SH-SY5Y (cell line): ENCODE data around the gene PSMF1.

ENCODE experiments used
- GATA2 ChIP-seq: IDR thresholded peaks from 2 replicates; pipeline ENCODE4 v1.6.1; 2011; ENCODE audit warnings: mild to moderate bottlenecking, low read depth, low read length
- GATA3 ChIP-seq: IDR thresholded peaks from 2 replicates; pipeline ENCODE4 v1.6.1; 2011; ENCODE audit warnings: low read depth, mild to moderate bottlenecking, low read length, moderate library complexity

DNA sequence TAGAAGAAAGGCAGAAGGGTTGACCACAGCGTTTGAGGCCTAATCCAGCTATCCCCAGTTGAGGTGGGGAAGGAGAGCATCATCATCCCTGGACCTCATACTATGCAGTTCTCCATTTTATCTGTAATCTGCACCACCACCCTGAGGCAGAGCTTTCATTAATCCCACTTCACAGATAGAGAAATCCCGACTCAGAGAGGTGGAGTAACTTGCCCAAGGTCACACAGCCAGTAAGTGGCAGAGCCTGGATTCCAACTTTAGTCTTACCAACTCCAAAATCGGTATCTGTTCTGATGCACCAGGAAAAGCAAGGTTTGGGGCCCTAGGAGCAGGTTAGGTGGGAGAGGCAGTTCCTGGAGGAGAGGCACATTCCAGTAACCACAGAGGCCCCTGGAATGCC, 59.7 kb downstream of the PSMF1 start:
- TF ChIP-seq GATA3 (no peak), GATA2 (no peak)
